HG03354 (cell line): ENCODE results near the gene UCP2.

Source experiments
- ATAC-seq: cut with Tn5 transposase; IDR thresholded peaks from one replicate; pipeline ENCODE4 v1.9.1; 2021; ENCODE audit warnings: mild to moderate bottlenecking; ENCODE audit not compliant: unreplicated experiment, poor library complexity, severe bottlenecking

The UCP2 gene

DNA sequence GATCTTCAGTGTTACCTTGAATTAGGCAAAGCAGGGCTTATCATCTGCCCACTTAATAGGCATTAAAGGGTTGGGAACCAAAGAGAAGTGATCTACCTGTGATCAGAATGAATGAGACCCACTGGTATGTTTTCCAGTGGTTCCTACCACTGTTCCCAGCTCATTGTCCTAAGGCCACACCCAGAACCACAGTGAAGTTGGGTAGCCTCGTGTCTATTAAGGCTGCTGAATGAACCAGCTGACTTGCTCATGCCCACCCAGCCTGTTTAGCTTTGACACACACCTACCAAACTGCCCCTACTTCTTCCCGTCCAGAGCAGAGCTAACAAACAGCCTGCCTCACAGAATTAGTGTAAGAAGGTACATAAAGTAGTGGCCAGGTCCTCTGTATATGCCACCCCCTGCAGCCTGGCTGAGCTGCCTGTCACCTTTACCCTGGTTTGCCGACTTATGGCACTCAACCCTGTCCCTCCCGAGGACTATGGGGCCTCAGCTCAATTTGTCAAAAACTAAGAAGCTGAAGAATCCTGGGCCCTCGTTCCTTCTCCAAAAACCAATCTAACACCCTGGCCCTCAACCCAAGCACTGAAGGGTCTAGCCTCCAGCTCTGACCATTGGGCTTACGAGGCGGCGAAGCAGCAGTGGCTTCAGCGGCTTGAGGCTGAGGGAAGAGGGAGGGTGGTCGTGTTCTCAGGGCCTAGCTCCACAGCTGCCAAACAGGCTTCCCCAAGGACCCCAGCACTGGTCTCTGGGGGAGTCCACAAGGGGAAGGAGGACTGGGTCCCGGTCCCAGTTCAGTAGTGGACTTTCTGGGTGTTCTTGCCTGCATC, 9.8 kb downstream of the UCP2 start:
- ATAC-seq, result no peak

DNA sequence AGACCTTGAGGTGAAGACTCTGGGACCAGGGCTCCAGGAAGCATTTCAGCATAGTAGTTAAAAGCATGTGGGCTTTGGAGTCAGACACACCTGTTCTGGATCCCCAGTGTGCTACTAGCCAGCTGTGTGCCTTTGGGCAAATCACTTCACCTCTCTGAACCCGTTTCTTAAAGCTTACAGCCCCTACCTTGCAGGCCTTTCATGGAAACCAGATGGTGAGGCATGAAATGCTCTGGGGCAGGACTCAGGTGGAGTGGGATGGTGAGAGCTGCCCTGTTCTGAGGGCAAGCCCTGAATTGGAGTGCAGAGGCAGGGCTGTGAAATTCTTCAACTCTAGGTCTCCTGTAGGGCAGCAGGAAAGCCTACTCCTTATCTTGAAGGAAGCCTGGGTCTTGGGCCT, 10.5 kb downstream of the UCP2 start:
- ATAC-seq, result no peak

DNA sequence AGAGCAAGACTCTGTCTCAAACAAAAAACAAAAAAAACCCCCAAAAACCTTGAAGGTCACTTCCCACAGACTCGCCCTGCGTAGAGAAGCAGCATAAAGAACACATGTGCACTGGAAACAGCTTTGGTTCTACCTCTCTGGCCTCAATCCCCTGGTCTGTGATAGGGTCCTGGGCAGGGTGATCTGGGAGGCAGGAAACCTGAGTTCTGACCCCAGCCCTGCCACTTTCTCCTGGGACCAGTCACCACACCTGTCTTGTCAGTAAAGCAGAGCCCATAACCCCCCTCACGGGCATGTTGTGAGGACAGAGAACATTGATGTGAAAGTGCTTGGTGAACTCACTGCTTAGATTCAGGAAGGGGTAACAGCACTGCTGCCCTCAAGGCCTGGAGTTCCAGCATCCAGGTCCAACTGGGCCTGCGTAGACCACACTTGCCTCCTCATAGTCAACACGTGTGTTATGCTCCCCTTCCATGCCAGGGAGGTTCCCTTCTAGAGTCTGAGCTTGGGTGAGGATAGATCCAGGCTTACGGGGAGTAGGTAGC, 11.4 kb downstream of the UCP2 start:
- ATAC-seq, result no peak

DNA sequence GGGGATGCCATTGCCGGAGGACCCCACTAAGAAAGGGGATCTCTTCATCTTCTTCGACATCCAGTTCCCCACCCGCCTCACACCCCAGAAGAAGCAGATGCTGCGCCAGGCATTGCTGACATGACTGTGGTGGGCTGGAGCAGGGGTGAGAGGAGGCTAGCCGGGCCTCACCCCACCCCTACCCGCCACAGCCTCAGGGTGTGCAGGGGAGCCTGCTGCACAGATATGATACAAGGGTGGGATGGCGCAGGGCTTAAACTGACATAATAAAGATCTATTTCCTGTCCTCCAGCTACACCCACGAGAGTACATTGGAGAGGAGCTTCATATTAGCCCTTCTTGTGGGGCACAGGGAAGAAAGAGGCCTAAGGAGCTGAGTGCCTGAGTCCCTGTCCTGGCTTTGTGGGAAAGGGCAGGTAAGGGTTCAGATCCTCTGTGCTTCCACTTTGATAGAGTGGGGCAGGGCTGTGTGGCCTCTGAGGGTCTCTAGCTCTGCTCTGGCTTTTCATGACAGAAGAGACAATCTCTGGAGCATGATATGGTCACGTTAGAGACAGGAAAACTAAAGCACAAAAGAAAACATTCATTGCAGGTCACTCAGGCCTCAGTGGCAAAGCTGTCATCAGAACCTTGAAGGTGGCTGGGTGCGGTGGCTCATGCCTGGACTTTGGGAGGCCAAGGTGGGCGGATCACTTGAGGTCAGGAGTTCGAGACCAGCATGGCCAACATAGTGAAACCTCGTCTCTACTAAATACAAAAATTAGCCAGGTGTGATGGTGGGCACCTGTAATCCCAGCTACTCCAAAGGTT, 12.4 kb downstream of the UCP2 start:
- ATAC-seq, result no peak

DNA sequence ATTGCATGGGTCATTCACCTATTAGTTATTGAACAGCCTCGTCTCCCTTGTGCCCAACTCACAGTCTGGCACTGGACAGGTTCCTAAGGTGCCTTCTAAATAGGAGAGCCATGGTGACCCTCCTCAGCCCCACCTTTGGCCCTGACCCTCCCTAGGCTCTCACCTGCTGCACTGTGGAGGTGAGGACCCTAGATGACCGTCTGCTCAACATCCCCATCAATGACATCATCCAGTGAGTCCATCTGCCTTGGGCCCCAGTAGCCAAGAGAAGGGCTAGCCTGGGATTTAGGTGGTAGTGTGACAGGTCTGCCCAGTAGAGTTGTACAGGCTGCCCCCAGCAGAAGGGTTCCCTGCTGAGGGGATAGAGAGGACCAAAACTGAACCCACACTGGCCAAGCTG, 13.6 kb downstream of the UCP2 start:
- ATAC-seq, result no peak

DNA sequence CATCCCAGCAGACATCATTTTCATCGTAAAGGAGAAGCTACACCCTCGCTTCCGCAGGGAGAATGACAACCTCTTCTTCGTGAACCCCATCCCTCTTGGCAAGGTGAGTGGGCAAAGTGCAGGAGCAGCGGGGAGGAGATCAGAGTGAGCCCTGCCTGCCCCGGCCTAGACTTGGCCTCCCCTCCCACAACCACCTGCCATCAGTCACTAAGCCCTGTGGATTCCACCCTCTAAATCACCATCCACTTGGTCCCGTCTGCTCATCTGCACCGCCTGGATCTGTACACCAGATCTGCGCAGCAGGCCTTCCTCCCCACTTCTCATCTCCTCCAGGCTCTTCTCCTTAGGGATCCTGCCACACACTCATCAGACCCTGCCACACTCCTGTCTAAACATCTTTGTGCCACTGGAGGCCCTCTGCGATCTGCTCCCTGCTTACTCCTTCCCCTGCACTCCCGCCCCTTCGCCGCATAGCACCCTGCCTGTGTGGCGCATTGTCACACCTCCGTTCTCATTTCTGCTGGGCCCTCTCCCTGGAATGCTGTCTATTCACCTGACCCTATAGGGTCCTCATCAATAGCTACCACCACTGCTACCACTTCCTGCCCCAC, 14.2 kb downstream of the UCP2 start:
- no peak for ATAC-seq

DNA sequence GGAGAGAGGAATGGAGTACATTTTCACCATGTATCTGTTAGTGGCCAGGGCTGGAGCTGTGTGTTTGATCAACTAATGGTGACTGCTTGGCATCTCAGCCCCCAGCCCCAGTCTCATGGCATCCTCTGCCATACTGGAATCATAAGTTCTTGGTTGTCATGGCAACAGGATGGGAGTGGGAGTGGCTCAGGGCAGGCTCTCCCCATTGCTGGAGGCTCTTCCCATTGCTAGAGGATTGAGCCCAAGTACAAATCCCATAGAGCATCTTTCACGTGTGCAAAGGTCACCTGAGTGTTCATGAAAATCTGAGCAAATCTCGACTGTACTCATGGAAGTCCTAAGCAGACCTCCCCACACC, 16.9 kb downstream of the UCP2 start:
- no peak for ATAC-seq

DNA sequence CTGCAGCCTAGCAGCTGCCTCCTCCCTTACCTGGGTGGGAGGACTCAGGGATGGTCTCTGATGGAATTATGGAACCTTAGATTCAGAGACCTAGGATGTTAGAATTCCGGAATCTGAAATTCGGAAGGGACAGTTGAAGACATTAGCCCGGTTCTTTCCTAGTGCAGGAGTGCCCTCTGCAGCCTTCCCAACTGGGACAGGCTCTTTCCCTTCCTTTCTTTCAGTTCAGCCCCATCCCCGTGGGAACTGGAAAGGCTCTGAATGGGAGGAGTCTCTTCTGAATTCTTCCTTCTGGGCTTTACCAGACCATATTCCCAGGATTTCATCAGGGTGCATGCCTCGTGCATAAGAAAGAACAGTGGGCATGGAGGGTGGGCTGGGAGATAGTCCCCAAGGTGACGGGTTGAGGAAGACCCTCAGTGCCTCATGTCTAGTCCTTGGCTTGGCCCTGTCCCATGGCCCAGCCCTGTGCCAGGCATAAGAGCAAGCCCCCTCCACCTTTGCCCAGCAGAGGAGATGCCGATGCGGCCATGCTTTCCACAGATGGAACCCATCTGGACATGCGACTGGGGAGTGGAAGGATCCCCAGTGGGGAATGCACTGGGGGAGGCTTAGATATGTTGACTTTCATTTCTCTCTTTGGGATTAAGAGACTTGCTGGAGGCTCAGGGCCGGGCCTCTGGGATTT, 17.4 kb downstream of the UCP2 start:
- no peak for ATAC-seq

DNA sequence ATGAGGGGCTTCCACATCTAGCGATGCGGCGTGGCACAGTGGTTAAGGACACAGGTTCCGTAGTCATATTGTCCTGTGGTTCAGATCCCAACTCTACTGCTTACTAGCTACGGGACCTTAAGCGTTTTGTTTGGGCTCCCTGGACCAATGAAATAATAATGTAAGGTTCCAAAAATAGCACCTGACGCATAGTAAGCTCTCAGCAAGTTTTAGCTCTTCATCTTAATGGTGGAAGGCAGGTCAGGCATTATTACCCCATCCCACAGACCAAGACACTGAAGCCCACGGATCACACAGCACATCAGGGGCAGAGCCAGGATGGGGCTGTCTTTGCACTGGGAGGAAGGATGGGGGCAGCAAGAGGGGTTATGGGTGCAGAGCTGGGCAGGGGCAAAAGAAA, 18.8 kb downstream of the UCP2 start:
- ATAC-seq, result no peak

DNA sequence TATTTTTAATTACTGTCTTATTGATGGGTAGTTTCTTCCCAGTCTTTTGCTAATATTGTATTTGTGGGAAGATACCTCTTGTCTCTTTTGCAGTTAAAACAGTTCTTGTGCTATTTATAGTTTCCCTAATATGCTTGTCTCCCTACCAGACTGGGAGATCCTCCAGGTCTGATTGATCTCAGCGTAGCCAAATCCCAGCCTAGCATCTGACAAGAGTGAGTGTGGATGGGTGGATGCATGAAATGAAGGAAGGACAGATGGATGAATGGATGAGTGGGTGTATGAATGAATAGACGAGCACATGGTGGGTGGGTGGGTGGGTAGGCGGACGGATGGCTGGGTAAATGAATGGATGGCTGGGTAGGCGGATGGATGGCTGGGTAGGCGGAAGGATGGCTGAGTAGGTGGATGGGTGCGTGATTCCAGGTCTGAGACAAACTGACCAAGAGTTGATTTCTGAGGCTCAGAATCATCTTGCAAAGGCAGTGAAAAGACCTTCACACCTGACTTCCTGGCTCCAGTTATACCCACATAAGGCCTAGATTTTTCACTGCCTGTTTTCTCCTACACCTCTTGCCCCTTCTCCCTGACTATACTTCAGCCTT, 20.4 kb downstream of the UCP2 start:
- ATAC-seq, result no peak

DNA sequence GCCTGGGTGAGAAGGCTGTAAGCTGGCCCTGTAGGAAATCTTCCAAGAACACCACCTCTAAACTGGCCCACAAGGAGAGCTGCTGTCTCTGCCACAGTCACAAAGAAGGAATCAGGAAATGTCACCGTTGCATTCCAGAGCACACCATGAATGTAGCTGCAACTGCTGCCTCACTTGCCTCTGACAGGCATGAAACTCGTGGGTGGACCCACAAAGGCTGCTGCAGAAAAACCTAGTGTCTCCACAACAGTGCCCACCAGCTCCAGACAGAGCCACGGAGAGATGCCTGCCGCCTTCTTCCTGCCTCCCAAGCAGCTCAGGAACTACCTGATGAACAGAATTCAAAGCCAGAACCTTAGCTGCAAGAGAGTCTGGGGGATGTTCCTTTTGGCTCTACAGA, 21.3 kb downstream of the UCP2 start:
- ATAC-seq, result no peak

DNA sequence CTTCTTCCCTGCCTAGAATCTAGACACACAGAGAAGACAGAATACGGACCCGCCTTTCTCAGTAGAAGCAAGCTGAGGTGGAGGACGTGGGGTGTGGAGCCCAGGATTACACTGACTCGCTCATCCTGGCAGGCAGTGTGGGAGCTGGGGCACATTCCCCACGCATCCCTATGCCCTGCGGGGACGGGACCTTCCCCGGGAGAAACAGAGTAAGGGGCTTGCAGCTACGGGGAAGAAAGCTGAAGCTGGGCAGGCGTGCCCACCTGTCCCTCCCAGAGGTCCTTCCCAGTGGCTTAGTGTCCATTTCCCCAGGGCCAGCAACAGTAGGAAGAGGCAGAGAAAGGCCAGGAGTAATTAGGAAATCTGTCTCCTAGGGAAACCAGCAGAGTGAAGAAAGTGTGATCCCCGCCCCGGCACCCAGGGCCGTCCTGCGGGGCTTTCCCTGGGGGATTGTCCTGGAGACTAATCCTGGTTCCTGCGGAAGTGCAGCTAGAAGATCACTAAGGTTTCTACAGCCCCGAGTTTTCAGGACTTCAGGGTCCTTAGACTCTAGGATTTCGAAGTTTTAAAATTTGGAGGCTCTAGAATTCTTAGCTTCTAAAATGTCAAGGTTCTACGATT, 24.0 kb downstream of the UCP2 start:
- ATAC-seq, result no peak

DNA sequence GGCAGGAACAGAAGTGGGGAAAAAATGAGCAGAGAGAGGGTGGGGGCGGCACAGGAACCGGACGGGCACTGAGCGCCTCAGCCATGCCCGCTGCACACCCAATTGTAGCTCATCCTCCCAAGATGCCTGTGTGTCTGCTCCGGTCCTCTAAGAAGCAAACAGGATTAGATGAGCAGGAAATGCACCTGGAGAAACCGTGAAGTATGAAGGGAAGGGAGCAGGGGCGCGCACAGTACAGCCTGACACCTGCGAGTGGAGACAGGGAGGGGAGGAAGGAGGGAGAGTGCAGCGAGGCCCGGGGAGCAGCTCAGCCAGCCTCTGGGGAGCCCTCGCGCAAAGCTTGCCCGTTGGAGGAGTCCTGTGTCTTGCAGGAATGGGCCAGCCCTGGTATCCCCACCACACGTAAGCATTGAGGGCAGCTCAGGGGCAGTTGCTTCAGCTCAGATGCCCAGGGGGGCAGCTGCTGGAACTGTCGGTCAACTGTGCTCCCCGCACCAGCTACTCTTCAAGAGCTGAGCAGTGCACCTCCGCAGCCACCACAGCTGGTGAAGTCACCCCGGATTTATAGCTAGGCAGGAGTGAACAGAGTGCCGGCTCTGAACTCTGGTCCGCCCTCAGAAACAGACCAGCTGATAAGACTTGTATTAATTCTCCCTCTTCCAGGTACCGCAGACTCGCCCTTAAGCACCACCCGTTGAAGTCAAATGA, 24.8 kb downstream of the UCP2 start:
- ATAC-seq, result no peak

DNA sequence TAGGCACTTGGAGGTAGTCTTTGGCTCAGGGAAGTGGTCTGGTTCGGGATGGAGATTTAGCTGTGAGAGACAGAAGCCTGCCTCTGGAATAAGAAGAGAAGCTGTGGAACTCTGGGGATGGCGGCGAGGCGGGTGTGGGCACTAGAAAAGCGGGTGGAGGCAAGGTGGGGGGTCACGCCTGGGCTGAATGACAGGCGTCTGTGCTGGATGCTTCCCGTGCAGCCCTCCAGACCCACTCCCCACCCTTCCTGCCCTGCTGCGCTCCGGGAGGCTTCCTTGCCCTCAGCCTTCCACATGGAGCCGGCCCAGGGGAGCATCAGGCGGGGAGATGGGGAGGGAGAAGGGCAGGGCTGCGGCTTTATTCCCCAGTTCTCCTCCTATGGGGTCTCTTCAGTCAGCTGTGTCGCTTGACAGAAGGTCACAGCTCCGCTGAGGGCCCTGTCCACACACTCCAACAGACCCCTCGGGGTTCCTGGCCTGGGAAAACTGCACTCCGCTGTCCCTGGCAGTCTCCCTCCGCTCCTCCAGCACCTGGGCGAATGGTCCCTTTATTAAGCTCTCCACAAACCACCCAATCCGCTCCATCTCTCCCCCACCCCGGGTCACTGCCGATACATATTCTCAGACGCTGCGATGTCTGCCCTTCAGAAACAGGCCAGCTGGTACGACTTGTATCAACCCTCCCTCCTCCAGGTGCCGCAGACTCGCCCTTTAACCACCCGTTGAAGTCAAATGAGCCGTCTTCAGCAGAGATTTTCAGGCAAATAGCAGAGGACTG, 25.6 kb downstream of the UCP2 start:
- no peak for ATAC-seq

DNA sequence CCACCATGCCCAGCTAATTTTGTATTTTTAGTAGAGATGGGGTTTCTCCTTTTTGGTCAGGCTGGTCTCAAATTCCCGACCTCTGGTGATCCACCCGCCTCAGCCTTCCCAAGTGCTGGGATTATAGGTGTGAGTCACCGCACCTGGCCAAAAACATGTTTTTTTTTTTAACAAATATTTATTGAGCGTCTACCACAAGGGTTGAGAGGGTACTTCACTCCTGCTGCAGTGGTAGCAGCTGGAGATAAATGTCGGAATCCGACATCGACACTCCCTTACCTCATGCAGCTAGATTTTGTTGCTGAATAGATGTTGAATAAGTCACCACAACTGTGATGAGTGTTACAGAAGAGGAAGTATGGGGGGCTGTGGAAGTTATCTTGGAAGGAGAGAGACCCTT, 30.8 kb downstream of the UCP2 start:
- ATAC-seq, result no peak

DNA sequence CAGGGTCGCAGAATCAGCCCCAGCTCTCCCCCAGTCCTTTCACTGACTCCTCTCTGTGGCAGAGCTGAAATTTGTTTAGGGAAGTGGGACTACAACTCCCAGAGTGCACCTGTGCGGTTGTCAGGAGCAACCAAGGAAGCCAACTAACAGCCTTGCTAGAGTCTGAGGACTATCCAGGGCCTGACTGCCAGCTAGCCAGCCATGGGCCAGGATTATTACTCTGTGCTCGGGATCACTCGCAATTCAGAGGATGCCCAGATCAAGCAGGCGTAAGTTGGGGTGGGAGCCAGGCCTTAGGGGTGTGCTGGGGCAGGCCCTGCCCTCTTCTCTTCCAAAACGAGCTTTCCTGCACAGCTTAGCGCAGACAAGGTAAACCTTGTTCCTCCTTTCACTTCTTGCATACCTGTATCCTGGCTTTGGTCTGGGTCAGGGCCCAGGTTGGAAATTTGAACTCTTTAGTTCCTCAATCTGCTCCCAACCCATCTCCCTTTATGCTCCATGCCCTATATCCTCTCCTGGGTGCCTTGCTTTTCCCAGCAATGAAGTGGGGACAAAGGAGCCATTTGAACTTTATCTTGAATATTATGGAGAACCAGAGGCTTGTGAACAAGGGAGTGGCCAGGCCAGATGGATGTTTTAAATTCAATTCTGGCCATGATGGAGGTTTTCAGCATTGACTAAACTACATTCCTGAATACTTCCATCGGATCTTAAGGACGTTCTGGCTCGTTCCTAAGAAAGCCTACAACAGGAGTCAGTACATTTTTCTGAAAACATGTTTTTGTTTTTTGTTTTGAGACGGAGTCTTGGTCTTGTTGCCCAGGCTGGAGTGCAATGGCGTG, 31.6 kb downstream of the UCP2 start, which contains the start of gene DNAJB13:
Gene DNAJB13, plus strand, starts transcription at position 158 of the 842 bp plus-strand sequence. Its CDS starts 44 bp downstream, at position 202.
- peak; percentile 94 for ATAC-seq

DNA sequence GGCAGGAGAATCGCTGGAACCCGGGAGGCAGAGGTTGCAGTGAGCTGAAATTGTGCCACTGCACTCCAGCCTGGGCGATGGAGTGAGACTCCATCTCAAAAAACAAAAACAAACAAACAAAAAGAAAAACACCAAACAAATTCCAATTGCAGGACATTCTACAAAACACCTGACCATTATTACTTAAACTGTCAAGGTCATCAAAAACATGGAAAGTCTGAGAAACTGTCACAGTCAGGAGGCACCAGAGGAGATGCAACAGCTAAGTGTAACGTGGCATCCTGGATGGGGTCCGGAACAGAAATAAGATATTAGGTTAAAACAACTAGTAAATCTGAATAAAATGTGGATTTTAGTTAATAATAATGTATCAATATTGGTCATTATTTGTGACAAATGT, 32.7 kb downstream of the UCP2 start:
- ATAC-seq, result no peak
